Transverse colon (tissue), 4 donors: ENCODE results near the gene RGS16.

Source experiments
- POLR2AphosphoS5 ChIP-seq, 3 donors: sonication (generic); formaldehyde crosslinking; IDR thresholded peaks; one replicate each; pipeline ENCODE4 v1.6.1; 2016; ENCODE audit warnings: antibody characterized with exemption in 3 of 3
- TF ChIP-seq, protein P1 (sequence below), 5 experiments: fragments of 200-600 bp in 3 of 5; fragments of 450-650 bp in 2 of 5; sonication (generic) in 3 of 5; IDR thresholded peaks; 1 replicate in 2 of 5; 2 replicates in 3 of 5; pipeline ENCODE4 v1.5.1; 2016 to 2017; ENCODE audit warnings: antibody characterized with exemption in 5 of 5, inconsistent platforms in 3 of 5, mild to moderate bottlenecking in 2 of 5, moderate library complexity in 1 of 5

DNA sequence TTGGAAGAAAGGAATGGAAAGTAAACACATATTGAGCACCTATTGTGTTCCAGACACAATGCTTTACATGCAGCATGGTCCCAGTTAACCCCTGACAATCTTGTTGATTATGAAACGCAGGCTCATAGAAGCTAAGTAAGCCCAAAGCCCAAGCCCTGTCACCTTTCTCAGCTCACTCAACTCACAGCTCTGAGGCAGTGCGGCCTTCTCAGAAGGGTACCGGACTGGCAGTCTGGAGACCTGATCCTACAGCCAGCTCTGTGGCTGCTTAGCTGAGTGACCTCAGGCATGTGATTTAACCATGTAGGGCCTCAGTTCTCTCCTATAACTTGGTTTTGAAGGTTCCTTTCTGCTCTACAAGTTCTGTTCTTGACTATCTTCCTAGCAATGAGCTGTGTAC, 14.7 kb downstream of the RGS16 start:
- TF ChIP-seq, protein P1, sequence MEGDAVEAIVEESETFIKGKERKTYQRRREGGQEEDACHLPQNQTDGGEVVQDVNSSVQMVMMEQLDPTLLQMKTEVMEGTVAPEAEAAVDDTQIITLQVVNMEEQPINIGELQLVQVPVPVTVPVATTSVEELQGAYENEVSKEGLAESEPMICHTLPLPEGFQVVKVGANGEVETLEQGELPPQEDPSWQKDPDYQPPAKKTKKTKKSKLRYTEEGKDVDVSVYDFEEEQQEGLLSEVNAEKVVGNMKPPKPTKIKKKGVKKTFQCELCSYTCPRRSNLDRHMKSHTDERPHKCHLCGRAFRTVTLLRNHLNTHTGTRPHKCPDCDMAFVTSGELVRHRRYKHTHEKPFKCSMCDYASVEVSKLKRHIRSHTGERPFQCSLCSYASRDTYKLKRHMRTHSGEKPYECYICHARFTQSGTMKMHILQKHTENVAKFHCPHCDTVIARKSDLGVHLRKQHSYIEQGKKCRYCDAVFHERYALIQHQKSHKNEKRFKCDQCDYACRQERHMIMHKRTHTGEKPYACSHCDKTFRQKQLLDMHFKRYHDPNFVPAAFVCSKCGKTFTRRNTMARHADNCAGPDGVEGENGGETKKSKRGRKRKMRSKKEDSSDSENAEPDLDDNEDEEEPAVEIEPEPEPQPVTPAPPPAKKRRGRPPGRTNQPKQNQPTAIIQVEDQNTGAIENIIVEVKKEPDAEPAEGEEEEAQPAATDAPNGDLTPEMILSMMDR (IDR thresholded peaks at IDR 0.05), result no peak
- TF ChIP-seq POLR2AphosphoS5 (IDR thresholded peaks at IDR 0.05), result no peak
